SK-N-SH treated with all-trans-retinoic acid at 6 μM for 48 hours (cell line): ENCODE results near the gene IPO7.
"Not testable (repeated sequence)": the region's sequence is repeated elsewhere in the genome, so short reads cannot be mapped to it uniquely, and the experiment has no call there.

Experiments used
- ARNTL ChIP-seq: fragments of 450-650 bp; formaldehyde crosslinking; IDR thresholded peaks from 2 replicates; pipeline ENCODE4 v1.5.0; 2020; ENCODE audit warnings: low read depth, mild to moderate bottlenecking, moderate library complexity, borderline replicate concordance
- BACH2 ChIP-seq: fragments of 250-450 bp; sonication (Bioruptor Pico); IDR thresholded peaks from 2 replicates; pipeline ENCODE4 v1.9.0; 2021; ENCODE audit warnings: mild to moderate bottlenecking, borderline replicate concordance
- CSDC2 ChIP-seq: fragments of 250-450 bp; sonication (Bioruptor Pico); IDR thresholded peaks from 2 replicates; pipeline ENCODE4 v1.5.0; 2020; ENCODE audit warnings: mild to moderate bottlenecking, moderate library complexity
- ESRRG ChIP-seq: fragments of 250-450 bp; sonication (Bioruptor Pico); IDR thresholded peaks from 2 replicates; pipeline ENCODE4 v1.6.1; 2021; ENCODE audit warnings: mild to moderate bottlenecking
- OSR1 ChIP-seq: fragments of 250-450 bp; sonication (Bioruptor Pico); IDR thresholded peaks from 2 replicates; pipeline ENCODE4 v1.8.0; 2022; ENCODE audit warnings: moderate library complexity, mild to moderate bottlenecking, inconsistent platforms
- RARB ChIP-seq: fragments of 250-450 bp; sonication (Bioruptor Pico); IDR thresholded peaks from 2 replicates; pipeline ENCODE4 v1.8.0; 2021; ENCODE audit warnings: mild to moderate bottlenecking, moderate library complexity
- TCF4 ChIP-seq: fragments of 250-450 bp; sonication (Bioruptor Pico); IDR thresholded peaks from 2 replicates; pipeline ENCODE4 v1.8.0; 2021; ENCODE audit warnings: mild to moderate bottlenecking, moderate library complexity, borderline replicate concordance
- ZFP3 ChIP-seq: fragments of 250-450 bp; sonication (Bioruptor Pico); IDR thresholded peaks from 2 replicates; pipeline ENCODE4 v1.5.0; 2020; ENCODE audit warnings: mild to moderate bottlenecking, moderate library complexity
- ZFP30 ChIP-seq: fragments of 450-650 bp; formaldehyde crosslinking; IDR thresholded peaks from 2 replicates; pipeline ENCODE4 v1.5.0; 2022; ENCODE audit warnings: mild to moderate bottlenecking, moderate library complexity
- ZNF8 ChIP-seq: fragments of 450-650 bp; formaldehyde crosslinking; IDR thresholded peaks from 2 replicates; pipeline ENCODE4 v1.5.0; 2020; ENCODE audit warnings: mild to moderate bottlenecking, moderate library complexity
- TF ChIP-seq, protein P1 (sequence below): fragments of 250-450 bp; sonication (Bioruptor Pico); IDR thresholded peaks from 2 replicates; pipeline ENCODE4 v1.8.0; 2020; ENCODE audit warnings: mild to moderate bottlenecking, moderate library complexity, borderline replicate concordance
- TF ChIP-seq, protein P2 (sequence below): fragments of 250-450 bp; sonication (Bioruptor Pico); IDR thresholded peaks from 2 replicates; pipeline ENCODE4 v1.5.1; 2020; ENCODE audit warnings: low read depth, mild to moderate bottlenecking, moderate library complexity

DNA sequence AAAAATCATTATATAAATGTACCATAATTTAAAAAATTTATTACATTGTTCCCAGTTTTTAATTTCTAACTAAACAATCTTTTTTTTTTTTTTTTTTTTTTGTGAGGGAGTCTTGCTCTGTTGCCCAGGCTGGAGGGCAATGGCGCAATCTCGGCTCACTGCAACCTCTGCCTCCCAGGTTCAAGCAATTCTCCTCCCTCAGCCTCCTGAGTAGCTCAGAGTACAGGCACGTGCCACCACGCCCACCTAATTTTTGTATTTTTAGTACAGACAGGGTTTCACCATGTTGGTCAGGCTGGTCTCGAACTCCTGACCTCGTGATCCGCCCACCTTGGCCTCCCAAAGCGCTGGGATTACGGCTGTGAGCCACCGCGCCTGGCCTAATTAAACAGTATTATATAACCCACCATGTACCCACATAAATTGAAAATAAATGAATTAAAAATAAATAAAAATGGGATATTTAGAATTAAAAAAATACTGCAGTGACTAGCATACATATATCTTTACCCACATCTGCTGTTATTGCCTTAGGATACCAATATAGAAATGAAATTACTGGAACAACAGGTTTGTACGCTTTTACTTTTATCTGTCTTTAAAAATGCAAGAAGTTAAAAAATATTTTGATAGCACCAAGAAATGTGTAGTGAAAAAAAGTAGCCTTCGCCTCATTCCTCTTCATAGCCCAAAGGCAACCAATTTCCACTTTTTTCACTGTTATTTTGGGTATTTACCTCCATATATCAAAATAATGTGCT lies 23.4 kb upstream of the IPO7 start:
- not testable (repeated sequence) for TF ChIP-seq ARNTL; TCF4 (CRISPR knock-in tag); ZFP30 (CRISPR knock-in tag); RARB (CRISPR knock-in tag); CSDC2 (CRISPR knock-in tag); OSR1 (CRISPR knock-in tag); ZFP3 (CRISPR knock-in tag); BACH2 (CRISPR knock-in tag); ESRRG (CRISPR knock-in tag); ZNF8 (CRISPR knock-in tag)
- TF ChIP-seq, protein P1, sequence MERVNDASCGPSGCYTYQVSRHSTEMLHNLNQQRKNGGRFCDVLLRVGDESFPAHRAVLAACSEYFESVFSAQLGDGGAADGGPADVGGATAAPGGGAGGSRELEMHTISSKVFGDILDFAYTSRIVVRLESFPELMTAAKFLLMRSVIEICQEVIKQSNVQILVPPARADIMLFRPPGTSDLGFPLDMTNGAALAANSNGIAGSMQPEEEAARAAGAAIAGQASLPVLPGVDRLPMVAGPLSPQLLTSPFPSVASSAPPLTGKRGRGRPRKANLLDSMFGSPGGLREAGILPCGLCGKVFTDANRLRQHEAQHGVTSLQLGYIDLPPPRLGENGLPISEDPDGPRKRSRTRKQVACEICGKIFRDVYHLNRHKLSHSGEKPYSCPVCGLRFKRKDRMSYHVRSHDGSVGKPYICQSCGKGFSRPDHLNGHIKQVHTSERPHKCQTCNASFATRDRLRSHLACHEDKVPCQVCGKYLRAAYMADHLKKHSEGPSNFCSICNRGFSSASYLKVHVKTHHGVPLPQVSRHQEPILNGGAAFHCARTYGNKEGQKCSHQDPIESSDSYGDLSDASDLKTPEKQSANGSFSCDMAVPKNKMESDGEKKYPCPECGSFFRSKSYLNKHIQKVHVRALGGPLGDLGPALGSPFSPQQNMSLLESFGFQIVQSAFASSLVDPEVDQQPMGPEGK (CRISPR knock-in tag) = not testable (repeated sequence)
- TF ChIP-seq, protein P2, sequence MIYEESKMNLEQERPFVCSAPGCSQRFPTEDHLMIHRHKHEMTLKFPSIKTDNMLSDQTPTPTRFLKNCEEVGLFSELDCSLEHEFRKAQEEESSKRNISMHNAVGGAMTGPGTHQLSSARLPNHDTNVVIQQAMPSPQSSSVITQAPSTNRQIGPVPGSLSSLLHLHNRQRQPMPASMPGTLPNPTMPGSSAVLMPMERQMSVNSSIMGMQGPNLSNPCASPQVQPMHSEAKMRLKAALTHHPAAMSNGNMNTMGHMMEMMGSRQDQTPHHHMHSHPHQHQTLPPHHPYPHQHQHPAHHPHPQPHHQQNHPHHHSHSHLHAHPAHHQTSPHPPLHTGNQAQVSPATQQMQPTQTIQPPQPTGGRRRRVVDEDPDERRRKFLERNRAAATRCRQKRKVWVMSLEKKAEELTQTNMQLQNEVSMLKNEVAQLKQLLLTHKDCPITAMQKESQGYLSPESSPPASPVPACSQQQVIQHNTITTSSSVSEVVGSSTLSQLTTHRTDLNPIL = not testable (repeated sequence)
